SK-N-SH (cell line): ENCODE measurements around the gene PABPN1. TPM values are rescaled to one million over a fixed set of nuclear protein-coding genes. Genes with fewer than 3 reads are reported as not detected.

Source experiments
- CTCF ChIA-PET: fragments of 300-600, 350-600 bp; formaldehyde crosslinking; extraction: SDS; loops from one replicate; lab custom pipeline; 2021; lab: Yijun Ruan, JAX
- POLR2A ChIA-PET: fragments of 350-600 bp; sonication (Branson Sonifier 250); formaldehyde crosslinking; extraction: SDS; loops from one replicate; lab custom pipeline; 2020; ENCODE audit warnings: antibody characterized with exemption, inconsistent platforms; lab: Yijun Ruan, JAX
- DNase-seq: peaks from one replicate; pipeline ENCODE4 v3.0.0; 2012
- H2AFZ ChIP-seq: fragments of 200-600 bp; sonication (generic); 2 replicates; pipeline ENCODE4 v1.8.1; 2016; ENCODE audit warnings: antibody characterized with exemption, mild to moderate bottlenecking, low read depth
- H3F3A ChIP-seq: fragments of 200-600 bp; sonication (generic); replicated peaks from 2 replicates; pipeline ENCODE3; 2016; ENCODE audit warnings: antibody characterized with exemption, mild to moderate bottlenecking; ENCODE audit not compliant: insufficient read depth
- H3K27ac ChIP-seq, 2 experiments: fragments of 200-500 bp in 1 of 2; fragments of 200-600 bp in 1 of 2; sonication (Bioruptor generic) in 1 of 2; sonication (generic), shearing (Covaris generic) in 1 of 2; 2 replicates each; pipeline versions ENCODE4 v1.5.1 to v1.6.1; 2014 to 2016; ENCODE audit warnings: low read depth in 2 of 2, inconsistent platforms in 1 of 2, low read length in 1 of 2, mild to moderate bottlenecking in 1 of 2, mixed read lengths in 1 of 2
- H3K27me3 ChIP-seq: fragments of 200-600 bp; sonication (generic), shearing (Covaris generic); 2 replicates; pipeline ENCODE4 v1.6.1; 2016; ENCODE audit warnings: mixed run types; ENCODE audit not compliant: insufficient read depth
- H3K36me3 ChIP-seq, 2 experiments: fragments of 200-500 bp in 1 of 2; fragments of 200-600 bp in 1 of 2; sonication (Bioruptor generic) in 1 of 2; sonication (generic) in 1 of 2; replicated peaks in 1 of 2; 2 replicates each; pipeline versions ENCODE3 to v1.5.1; 2014 to 2016; ENCODE audit warnings: low read length in 1 of 2, mild to moderate bottlenecking in 1 of 2; ENCODE audit not compliant: insufficient read depth in 2 of 2, control insufficient read depth in 1 of 2
- H3K4me1 ChIP-seq, 2 experiments: fragments of 200-500 bp in 1 of 2; fragments of 200-600 bp in 1 of 2; sonication (Bioruptor generic) in 1 of 2; sonication (generic), shearing (Covaris generic) in 1 of 2; 2 replicates each; pipeline versions ENCODE4 v1.5.1 to v1.6.1; 2014 to 2016; ENCODE audit warnings: low read depth in 1 of 2, low read length in 1 of 2, mixed run types in 1 of 2; ENCODE audit not compliant: insufficient read depth in 2 of 2, control insufficient read depth in 1 of 2
- H3K4me2 ChIP-seq: fragments of 200-600 bp; sonication (generic), shearing (Covaris generic); 2 replicates; pipeline ENCODE4 v1.6.1; 2017; ENCODE audit warnings: mixed run types
- H3K4me3 ChIP-seq, 2 experiments: fragments of 200-500 bp in 1 of 2; fragments of 200-600 bp in 1 of 2; sonication (Bioruptor generic) in 1 of 2; sonication (generic), shearing (Covaris generic) in 1 of 2; 2 replicates each; pipeline versions ENCODE4 v1.5.1 to v1.8.1; 2014 to 2016; ENCODE audit warnings: low read depth in 2 of 2, inconsistent platforms in 1 of 2, low read length in 1 of 2, mild to moderate bottlenecking in 1 of 2, mixed read lengths in 1 of 2, moderate library complexity in 1 of 2
- H3K79me2 ChIP-seq: fragments of 200-600 bp; sonication (generic); 2 replicates; pipeline ENCODE4 v1.8.1; 2017; ENCODE audit warnings: mild to moderate bottlenecking; ENCODE audit not compliant: insufficient read depth
- H3K9ac ChIP-seq: fragments of 200-600 bp; sonication (generic); 2 replicates; pipeline ENCODE4 v1.6.1; 2017; ENCODE audit warnings: mixed run types
- H3K9me2 ChIP-seq: fragments of 200-600 bp; sonication (generic); 2 replicates; pipeline ENCODE4 v1.6.1; 2017; ENCODE audit warnings: mixed run types
- H3K9me3 ChIP-seq: fragments of 200-600 bp; sonication (generic); 2 replicates; pipeline ENCODE4 v1.6.1; 2017; ENCODE audit warnings: mixed run types, mild to moderate bottlenecking, moderate library complexity
- H4K20me1 ChIP-seq: fragments of 200-600 bp; sonication (generic); 2 replicates; pipeline ENCODE4 v1.6.1; 2017; ENCODE audit warnings: mild to moderate bottlenecking, mixed run types; ENCODE audit not compliant: insufficient read depth
- EP300 ChIP-seq, 2 experiments: IDR thresholded peaks; 2 replicates each; pipeline versions ENCODE4 v1.4.0 to v1.6.1; 2012; ENCODE audit warnings: borderline replicate concordance in 1 of 2, low read depth in 1 of 2, low read length in 1 of 2
- EZH2phosphoT487 ChIP-seq: fragments of 200-600 bp; sonication (generic); IDR thresholded peaks from 2 replicates; pipeline ENCODE4 v1.6.1; 2017; ENCODE audit warnings: low read depth, mixed run types, mild to moderate bottlenecking, antibody characterized with exemption, moderate library complexity, borderline replicate concordance
- FOSL2 ChIP-seq: IDR thresholded peaks from 2 replicates; pipeline ENCODE4 v1.4.0; 2012; ENCODE audit warnings: low read depth, mild to moderate bottlenecking, moderate library complexity, borderline replicate concordance
- FOXJ3 ChIP-seq: sonication (generic); formaldehyde crosslinking; IDR thresholded peaks from 2 replicates; pipeline ENCODE4 v1.5.1; 2020; ENCODE audit warnings: mild to moderate bottlenecking, missing genetic modification reagents
- FOXM1 ChIP-seq: IDR thresholded peaks from 2 replicates; pipeline ENCODE4 v1.4.0; 2012; ENCODE audit warnings: low read depth, mild to moderate bottlenecking
- MXI1 ChIP-seq: IDR thresholded peaks from 2 replicates; pipeline ENCODE4 v1.6.1; 2012; ENCODE audit warnings: mild to moderate bottlenecking, low read depth, low read length, improper control_type of control experiment
- NFIC ChIP-seq: IDR thresholded peaks from 2 replicates; pipeline ENCODE4 v1.4.0; 2012; ENCODE audit warnings: borderline replicate concordance
- RAD21 ChIP-seq: IDR thresholded peaks from 2 replicates; pipeline ENCODE4 v1.6.1; 2012; ENCODE audit warnings: mild to moderate bottlenecking, low read length
- SIN3A ChIP-seq: IDR thresholded peaks from 2 replicates; pipeline ENCODE4 v1.6.1; 2012; ENCODE audit warnings: low read depth, mild to moderate bottlenecking, low read length, moderate library complexity, borderline replicate concordance
- SMC3 ChIP-seq: IDR thresholded peaks from 2 replicates; pipeline ENCODE4 v1.6.1; 2012; ENCODE audit warnings: low read depth, low read length, improper control_type of control experiment
- TCF12 ChIP-seq: IDR thresholded peaks from 2 replicates; pipeline ENCODE4 v1.4.0; 2012
- WGBS: methylation state at CpG from one replicate; pipeline ENCODE4 v1.1.6; 2017; ENCODE audit warnings: low lambda C conversion rate; 5-methylcytosine and 5-hydroxymethylcytosine counted together
- polyA plus RNA-seq, 3 experiments: library from polyadenylated mRNA; depleted of rRNA; stranded (reverse); fragments of >200 nt; gene quantifications; 2 replicates each; pipeline ENCODE4 v1.2.3, GENCODE V29; 2012
- TF ChIP-seq, protein P1 (sequence below): IDR thresholded peaks from 2 replicates; pipeline ENCODE4 v1.4.0; 2012; ENCODE audit warnings: low read depth
- TF ChIP-seq, protein P2 (sequence below): IDR thresholded peaks from 2 replicates; pipeline ENCODE4 v1.6.1; 2012; ENCODE audit warnings: mild to moderate bottlenecking, low read depth, low read length, moderate library complexity
- TF ChIP-seq, protein P3 (sequence below): fragments of 150-350 bp; IDR thresholded peaks from 2 replicates; pipeline ENCODE4 v1.6.1; 2017; ENCODE audit warnings: antibody characterized with exemption, low read length, low read depth, borderline replicate concordance
- TF ChIP-seq, protein P4 (sequence below): IDR thresholded peaks from 2 replicates; pipeline ENCODE4; 2012
- TF ChIP-seq, protein P5 (sequence below): fragments of 150-350 bp; IDR thresholded peaks from 2 replicates; pipeline ENCODE4 v1.6.1; 2016; ENCODE audit warnings: mild to moderate bottlenecking, low read depth, low read length
- TF ChIP-seq, protein P6 (sequence below): IDR thresholded peaks from 2 replicates; pipeline ENCODE4 v1.4.0; 2012; ENCODE audit warnings: low read depth, borderline replicate concordance

Gene PABPN1
- polyA plus RNA-seq, 1 of the 3 experiments (the other 2 are of a cell fraction) = 266 TPM

DNA sequence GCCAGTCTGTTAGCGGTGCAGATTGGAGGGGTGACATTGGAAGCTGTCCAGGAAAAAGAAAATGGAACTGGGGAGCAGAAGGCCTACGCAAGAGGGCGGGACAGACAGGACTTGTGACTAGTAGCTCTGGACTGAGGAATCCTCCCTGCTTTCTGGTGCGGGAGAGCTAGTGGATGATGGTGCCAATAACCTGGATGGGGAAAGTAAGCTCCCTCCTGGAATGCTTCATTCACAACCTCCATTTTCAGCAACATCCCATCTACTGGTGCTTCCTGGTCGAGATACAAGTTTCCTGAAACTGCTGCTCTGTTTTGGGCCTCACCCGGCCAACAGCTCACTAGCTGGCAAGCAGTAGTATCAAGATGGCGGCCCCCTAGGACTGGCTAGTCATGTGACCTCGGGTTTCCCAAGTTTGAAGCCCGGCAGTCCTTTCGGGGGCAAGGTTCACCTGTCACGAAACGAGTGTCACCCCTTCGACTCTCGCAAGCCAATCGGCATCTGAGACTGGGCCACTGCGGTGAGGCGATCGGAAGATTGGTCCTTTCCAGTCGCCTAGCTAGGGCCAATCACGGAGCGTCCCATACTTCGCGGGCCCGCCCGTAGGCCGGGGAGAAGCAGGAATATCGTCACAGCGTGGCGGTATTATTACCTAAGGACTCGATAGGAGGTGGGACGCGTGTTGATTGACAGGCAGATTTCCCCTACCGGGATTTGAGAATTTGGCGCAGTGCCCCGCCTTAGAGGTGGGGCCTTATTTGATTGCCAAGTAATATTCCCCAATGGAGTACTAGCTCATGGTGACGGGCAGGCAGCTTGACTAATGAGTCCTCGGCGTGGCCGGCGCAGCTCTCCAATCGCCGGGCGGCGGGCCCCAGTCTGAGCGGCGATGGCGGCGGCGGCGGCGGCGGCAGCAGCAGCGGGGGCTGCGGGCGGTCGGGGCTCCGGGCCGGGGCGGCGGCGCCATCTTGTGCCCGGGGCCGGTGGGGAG, at the start of gene PABPN1 (continued):
- TF ChIP-seq, protein P1, sequence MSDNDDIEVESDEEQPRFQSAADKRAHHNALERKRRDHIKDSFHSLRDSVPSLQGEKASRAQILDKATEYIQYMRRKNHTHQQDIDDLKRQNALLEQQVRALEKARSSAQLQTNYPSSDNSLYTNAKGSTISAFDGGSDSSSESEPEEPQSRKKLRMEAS = peak; percentile 70
- TF ChIP-seq TCF12 (no peak), FOXM1 (no peak), RAD21 (no peak), MXI1 (peak; percentile 87), EP300 (IDR thresholded peaks at IDR 0.05; ENCODE audit: borderline replicate concordance in 1 of 2, low read depth in 1 of 2, low read length in 1 of 2) (peak in 1 of 2 experiments; percentile 27; a peak in 1 of 4 replicates), FOXJ3 (no peak), FOSL2 (no peak; the same call in 1 of the 2 replicates)
- TF ChIP-seq, protein P2, sequence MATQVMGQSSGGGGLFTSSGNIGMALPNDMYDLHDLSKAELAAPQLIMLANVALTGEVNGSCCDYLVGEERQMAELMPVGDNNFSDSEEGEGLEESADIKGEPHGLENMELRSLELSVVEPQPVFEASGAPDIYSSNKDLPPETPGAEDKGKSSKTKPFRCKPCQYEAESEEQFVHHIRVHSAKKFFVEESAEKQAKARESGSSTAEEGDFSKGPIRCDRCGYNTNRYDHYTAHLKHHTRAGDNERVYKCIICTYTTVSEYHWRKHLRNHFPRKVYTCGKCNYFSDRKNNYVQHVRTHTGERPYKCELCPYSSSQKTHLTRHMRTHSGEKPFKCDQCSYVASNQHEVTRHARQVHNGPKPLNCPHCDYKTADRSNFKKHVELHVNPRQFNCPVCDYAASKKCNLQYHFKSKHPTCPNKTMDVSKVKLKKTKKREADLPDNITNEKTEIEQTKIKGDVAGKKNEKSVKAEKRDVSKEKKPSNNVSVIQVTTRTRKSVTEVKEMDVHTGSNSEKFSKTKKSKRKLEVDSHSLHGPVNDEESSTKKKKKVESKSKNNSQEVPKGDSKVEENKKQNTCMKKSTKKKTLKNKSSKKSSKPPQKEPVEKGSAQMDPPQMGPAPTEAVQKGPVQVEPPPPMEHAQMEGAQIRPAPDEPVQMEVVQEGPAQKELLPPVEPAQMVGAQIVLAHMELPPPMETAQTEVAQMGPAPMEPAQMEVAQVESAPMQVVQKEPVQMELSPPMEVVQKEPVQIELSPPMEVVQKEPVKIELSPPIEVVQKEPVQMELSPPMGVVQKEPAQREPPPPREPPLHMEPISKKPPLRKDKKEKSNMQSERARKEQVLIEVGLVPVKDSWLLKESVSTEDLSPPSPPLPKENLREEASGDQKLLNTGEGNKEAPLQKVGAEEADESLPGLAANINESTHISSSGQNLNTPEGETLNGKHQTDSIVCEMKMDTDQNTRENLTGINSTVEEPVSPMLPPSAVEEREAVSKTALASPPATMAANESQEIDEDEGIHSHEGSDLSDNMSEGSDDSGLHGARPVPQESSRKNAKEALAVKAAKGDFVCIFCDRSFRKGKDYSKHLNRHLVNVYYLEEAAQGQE = no peak
- TF ChIP-seq, protein P3, sequence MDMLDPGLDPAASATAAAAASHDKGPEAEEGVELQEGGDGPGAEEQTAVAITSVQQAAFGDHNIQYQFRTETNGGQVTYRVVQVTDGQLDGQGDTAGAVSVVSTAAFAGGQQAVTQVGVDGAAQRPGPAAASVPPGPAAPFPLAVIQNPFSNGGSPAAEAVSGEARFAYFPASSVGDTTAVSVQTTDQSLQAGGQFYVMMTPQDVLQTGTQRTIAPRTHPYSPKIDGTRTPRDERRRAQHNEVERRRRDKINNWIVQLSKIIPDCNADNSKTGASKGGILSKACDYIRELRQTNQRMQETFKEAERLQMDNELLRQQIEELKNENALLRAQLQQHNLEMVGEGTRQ = peak; percentile 59; the same call in 1 of the 2 replicates
- TF ChIP-seq, all 33 proteins: peak for 17

DNA sequence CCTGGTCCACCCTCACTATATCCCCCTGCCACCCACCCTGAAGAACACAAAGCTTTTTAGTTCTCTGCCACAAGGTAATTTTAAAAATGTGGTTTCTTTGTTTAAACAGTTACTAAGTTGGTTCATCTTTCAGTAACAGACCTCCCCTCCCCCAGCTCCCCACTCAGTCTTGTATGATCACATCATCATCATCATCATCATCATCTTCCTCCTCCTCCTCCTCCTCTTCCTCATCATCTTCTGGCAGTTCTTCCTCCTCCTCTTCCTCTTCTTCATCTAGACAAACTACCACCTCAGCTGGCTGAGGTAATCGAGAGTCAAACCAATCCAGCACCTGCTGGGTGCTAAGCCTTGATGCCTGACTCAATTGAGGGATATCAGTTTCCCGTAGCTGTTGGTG, 45.8 kb upstream of the PABPN1 start:
- Histone ChIP-seq H3K4me1 (no peaks in the 10 kb centered on the region), H3K27ac (no peak overlapping the region), H3F3A (no peaks in the 10 kb centered on the region), H3K9me3 (no peaks in the 10 kb centered on the region), H3K9ac (no peak overlapping the region), H3K79me2 (peaks cover 3% of the 10 kb centered on the region; the same call in 1 of the 2 replicates), H3K4me2 (no peak overlapping the region), H4K20me1 (no peaks in the 10 kb centered on the region), H2AFZ (no peak overlapping the region), H3K36me3 (peaks cover 0 to 8% of the 10 kb centered on the region in 2 experiments), H3K9me2 (no peaks in the 10 kb centered on the region), H3K27me3 (no peaks in the 10 kb centered on the region), H3K4me3 (no peak overlapping the region)
- CTCF ChIA-PET = interaction anchor here (1.0 to 1.9 kb wide), 6 partner anchors 11 to 105 kb away, joined by 3 to 9 read pairs (median 4); partner anchors contain the start of gene HOMEZ
- WGBS = 69% methylated on average over 2 of the region's 2 CpGs
- no peak for DNase-seq
- POLR2A ChIA-PET = no interaction called here
- TF ChIP-seq, protein P2 = no peak
- TF ChIP-seq EZH2phosphoT487 = no peak
- TF ChIP-seq, protein P4, sequence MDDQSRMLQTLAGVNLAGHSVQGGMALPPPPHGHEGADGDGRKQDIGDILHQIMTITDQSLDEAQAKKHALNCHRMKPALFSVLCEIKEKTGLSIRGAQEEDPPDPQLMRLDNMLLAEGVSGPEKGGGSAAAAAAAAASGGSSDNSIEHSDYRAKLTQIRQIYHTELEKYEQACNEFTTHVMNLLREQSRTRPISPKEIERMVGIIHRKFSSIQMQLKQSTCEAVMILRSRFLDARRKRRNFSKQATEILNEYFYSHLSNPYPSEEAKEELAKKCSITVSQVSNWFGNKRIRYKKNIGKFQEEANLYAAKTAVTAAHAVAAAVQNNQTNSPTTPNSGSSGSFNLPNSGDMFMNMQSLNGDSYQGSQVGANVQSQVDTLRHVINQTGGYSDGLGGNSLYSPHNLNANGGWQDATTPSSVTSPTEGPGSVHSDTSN = no peak
- TF ChIP-seq FOSL2 = no peak
- no peak for TF ChIP-seq TCF12
- TF ChIP-seq, protein P5, sequence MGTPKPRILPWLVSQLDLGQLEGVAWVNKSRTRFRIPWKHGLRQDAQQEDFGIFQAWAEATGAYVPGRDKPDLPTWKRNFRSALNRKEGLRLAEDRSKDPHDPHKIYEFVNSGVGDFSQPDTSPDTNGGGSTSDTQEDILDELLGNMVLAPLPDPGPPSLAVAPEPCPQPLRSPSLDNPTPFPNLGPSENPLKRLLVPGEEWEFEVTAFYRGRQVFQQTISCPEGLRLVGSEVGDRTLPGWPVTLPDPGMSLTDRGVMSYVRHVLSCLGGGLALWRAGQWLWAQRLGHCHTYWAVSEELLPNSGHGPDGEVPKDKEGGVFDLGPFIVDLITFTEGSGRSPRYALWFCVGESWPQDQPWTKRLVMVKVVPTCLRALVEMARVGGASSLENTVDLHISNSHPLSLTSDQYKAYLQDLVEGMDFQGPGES = no peak
- TF ChIP-seq NFIC = no peak
- TF ChIP-seq, protein P6, sequence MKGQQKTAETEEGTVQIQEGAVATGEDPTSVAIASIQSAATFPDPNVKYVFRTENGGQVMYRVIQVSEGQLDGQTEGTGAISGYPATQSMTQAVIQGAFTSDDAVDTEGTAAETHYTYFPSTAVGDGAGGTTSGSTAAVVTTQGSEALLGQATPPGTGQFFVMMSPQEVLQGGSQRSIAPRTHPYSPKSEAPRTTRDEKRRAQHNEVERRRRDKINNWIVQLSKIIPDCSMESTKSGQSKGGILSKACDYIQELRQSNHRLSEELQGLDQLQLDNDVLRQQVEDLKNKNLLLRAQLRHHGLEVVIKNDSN = no peak
- no peak for TF ChIP-seq SIN3A
- no peak for TF ChIP-seq SMC3
